ENCODE data around the gene CFAP65. TPM values are rescaled to one million over a fixed set of nuclear protein-coding genes. Genes with fewer than 3 reads are reported as not detected.

Gene CFAP65
- polyA plus RNA-seq, 1 donor (not counting 4 experiments of a cell fraction or from before 2014, with no cell fraction given), result not detected

DNA sequence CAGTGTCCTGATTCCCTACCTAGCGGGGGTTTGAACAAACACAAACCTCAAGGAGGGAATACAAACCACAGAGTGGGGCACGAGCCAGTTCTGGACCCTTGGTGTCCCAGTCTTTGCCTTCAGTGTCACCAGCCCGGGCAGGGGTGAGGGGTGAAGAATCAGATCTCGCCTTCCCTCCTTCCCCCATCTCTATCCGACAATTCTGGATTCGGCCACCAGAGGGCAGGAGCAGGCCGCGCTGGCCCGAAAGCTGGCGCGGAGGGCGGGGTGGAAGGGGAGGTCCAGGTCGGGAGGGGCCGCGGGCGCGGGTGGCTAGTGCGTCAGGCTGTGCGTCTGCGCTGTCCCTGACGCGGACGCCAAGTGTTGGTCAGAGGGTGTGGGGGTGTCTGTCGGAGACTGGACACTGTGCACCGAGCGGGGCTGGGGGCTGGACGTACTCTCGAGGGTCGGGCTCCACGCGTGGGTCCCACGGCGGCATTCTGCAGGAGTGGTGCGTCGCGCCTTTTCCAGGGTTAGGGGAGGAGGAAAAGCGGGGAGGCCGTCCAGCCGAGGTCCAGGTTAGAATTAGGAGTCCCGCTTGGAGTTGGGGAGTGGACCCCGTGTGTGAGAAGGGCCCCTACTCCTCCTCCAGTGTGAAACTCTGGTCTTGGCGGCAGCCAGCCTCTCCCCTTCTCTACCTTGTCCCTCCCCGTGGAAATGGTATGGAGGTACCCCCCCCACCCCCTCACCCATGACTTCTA, 45.2 kb downstream of the CFAP65 start:
- dilution Hi-C loops (cut with MboI; ENCODE audit: extremely low pct_ligation_motif_present, low sequenced_read_pairs), result no loop called here
- FAIRE-seq (peak; percentile 46), DNase-seq (ENCODE audit: low read depth, low spot score) (no peak)
- H2AFZ ChIP-seq (ENCODE audit: control insufficient read depth, low read length), result peak overlapping the region; percentile 33
- H3K27me3 ChIP-seq (ENCODE audit: control insufficient read depth, extremely low read depth, insufficient read depth, low read length), result peaks cover 85% of the 10 kb centered on the region
- H3K9ac ChIP-seq (ENCODE audit: control insufficient read depth, extremely low read depth, insufficient read depth, low read length), result no peak overlapping the region
- H3K79me2 ChIP-seq (ENCODE audit: control insufficient read depth, insufficient read depth, low read length), result no peaks in the 10 kb centered on the region
- peaks cover 10% of the 10 kb centered on the region for H3K4me1 ChIP-seq (ENCODE audit: control insufficient read depth, extremely low read depth, insufficient read depth, low read length)
- TF ChIP-seq EZH2 (IDR thresholded peaks at IDR 0.05; ENCODE audit: low read length), result no peak
- TF ChIP-seq CTCF (optimal IDR thresholded peaks at IDR 0.05 in 1 of 3, IDR thresholded peaks at IDR 0.05 in 1 of 3, conservative IDR thresholded peaks at IDR 0.05 in 1 of 3; ENCODE audit: extremely low read depth in 1 of 3, insufficient read depth in 2 of 3, low read length in 3 of 3), result peak; percentile 73 to 95 (median 94)
- H3K4me3 ChIP-seq (ENCODE audit: control insufficient read depth in 2 of 3, extremely low read depth in 1 of 3, insufficient read depth in 2 of 3, low read depth in 1 of 3, low read length in 3 of 3), result peak overlapping the region; percentile 0 to 49 (median 34)
- H3K9me1 ChIP-seq (ENCODE audit: control insufficient read depth, extremely low read depth, insufficient read depth, low read length), result no peaks in the 10 kb centered on the region
- H3K27ac ChIP-seq (ENCODE audit: control insufficient read depth, insufficient read depth, low read length), result no peak overlapping the region
- H3K36me3 ChIP-seq (ENCODE audit: control insufficient read depth in 2 of 2, extremely low read depth in 1 of 2, insufficient read depth in 2 of 2, low read length in 2 of 2), result no peaks in the 10 kb centered on the region
- peaks cover 4% of the 10 kb centered on the region for H4K20me1 ChIP-seq (ENCODE audit: control insufficient read depth, extremely low read depth, insufficient read depth, low read length)
- peak overlapping the region; percentile 70 for H3K4me2 ChIP-seq (ENCODE audit: control insufficient read depth, extremely low read depth, insufficient read depth, low read depth, low read length)
- H3K9me3 ChIP-seq (ENCODE audit: control insufficient read depth, low read depth, low read length), result no peaks in the 10 kb centered on the region

- no peaks in the 10 kb centered on the region for H3K9me3 ChIP-seq (ENCODE audit: control insufficient read depth, low read depth, low read length)
- H3K79me2 ChIP-seq (ENCODE audit: control insufficient read depth, insufficient read depth, low read length), result no peaks in the 10 kb centered on the region
- FAIRE-seq (no peak), DNase-seq (ENCODE audit: low read depth, low spot score) (no peak)
- H3K9ac ChIP-seq (ENCODE audit: control insufficient read depth, extremely low read depth, insufficient read depth, low read length), result no peak overlapping the region
- no peak overlapping the region for H3K4me3 ChIP-seq (ENCODE audit: control insufficient read depth in 2 of 3, extremely low read depth in 1 of 3, insufficient read depth in 2 of 3, low read depth in 1 of 3, low read length in 3 of 3)
- TF ChIP-seq EZH2 (IDR thresholded peaks at IDR 0.05; ENCODE audit: low read length), result no peak
- no peak for TF ChIP-seq CTCF (optimal IDR thresholded peaks at IDR 0.05 in 1 of 3, IDR thresholded peaks at IDR 0.05 in 1 of 3, conservative IDR thresholded peaks at IDR 0.05 in 1 of 3; ENCODE audit: extremely low read depth in 1 of 3, insufficient read depth in 2 of 3, low read length in 3 of 3)
- peaks cover 85% of the 10 kb centered on the region for H3K27me3 ChIP-seq (ENCODE audit: control insufficient read depth, extremely low read depth, insufficient read depth, low read length)
- no peaks in the 10 kb centered on the region for H3K9me1 ChIP-seq (ENCODE audit: control insufficient read depth, extremely low read depth, insufficient read depth, low read length)
- H2AFZ ChIP-seq (ENCODE audit: control insufficient read depth, low read length), result no peak overlapping the region
- H3K4me2 ChIP-seq (ENCODE audit: control insufficient read depth, extremely low read depth, insufficient read depth, low read depth, low read length), result no peak overlapping the region
- no peaks in the 10 kb centered on the region for H3K36me3 ChIP-seq (ENCODE audit: control insufficient read depth in 2 of 2, extremely low read depth in 1 of 2, insufficient read depth in 2 of 2, low read length in 2 of 2)
- peaks cover 4% of the 10 kb centered on the region for H4K20me1 ChIP-seq (ENCODE audit: control insufficient read depth, extremely low read depth, insufficient read depth, low read length)
- dilution Hi-C loops (cut with MboI; ENCODE audit: extremely low pct_ligation_motif_present, low sequenced_read_pairs), result no loop called here
- H3K27ac ChIP-seq (ENCODE audit: control insufficient read depth, insufficient read depth, low read length), result no peak overlapping the region
- peaks cover 8% of the 10 kb centered on the region for H3K4me1 ChIP-seq (ENCODE audit: control insufficient read depth, extremely low read depth, insufficient read depth, low read length)
These were observed 45.8 kb downstream of the CFAP65 start for GRCh38 chr2:218995561-218995960.

Measured in keratinocyte (primary cell).